A673 (cell line): ENCODE measurements around the gene ENOX2. TPM values are rescaled to one million over a fixed set of nuclear protein-coding genes. Genes with fewer than 3 reads are reported as not detected.

Experiments
- BruUV-seq: library from RNA; stranded (reverse); fragments of 400-500 nt; replicated peaks from 2 replicates; lab custom pipeline; 2021; lab: Mats Ljungman, UMichigan
- CTCF ChIA-PET: fragments of 300-600 bp; sonication (Branson Sonifier 250); formaldehyde crosslinking; loops from one replicate; lab custom pipeline; 2022; ENCODE audit warnings: antibody characterized with exemption; lab: Charles Lee
- POLR2A ChIA-PET: fragments of 300-600 bp; sonication (Branson Sonifier 250); formaldehyde crosslinking; loops from one replicate; lab custom pipeline; 2022; ENCODE audit warnings: antibody characterized with exemption; ENCODE audit not compliant: low non-redundant PET; lab: Charles Lee
- DNase-seq: peaks from one replicate; pipeline ENCODE4 v3.0.0-alpha.2; 2015; ENCODE audit warnings: low spot score
- H3K27ac ChIP-seq: fragments of 200-600 bp; sonication (generic); 2 replicates; pipeline ENCODE4 v1.5.1; 2016; ENCODE audit warnings: mixed run types, low read depth, mild to moderate bottlenecking, mixed read lengths, antibody characterized with exemption, low read length; ENCODE audit not compliant: poor library complexity, severe bottlenecking
- H3K27me3 ChIP-seq: fragments of 200-600 bp; sonication (generic); replicated peaks from 2 replicates; pipeline ENCODE4 v1.6.1; 2017; ENCODE audit warnings: mixed run types, low read depth, mild to moderate bottlenecking, mixed read lengths, antibody characterized with exemption, low read length; ENCODE audit not compliant: insufficient read depth, poor library complexity
- H3K36me3 ChIP-seq: fragments of 200-600 bp; sonication (generic); 2 replicates; pipeline ENCODE4 v1.6.1; 2016; ENCODE audit warnings: mixed run types, mild to moderate bottlenecking, mixed read lengths, antibody characterized with exemption, low read length; ENCODE audit not compliant: insufficient read depth, poor library complexity, severe bottlenecking
- H3K4me1 ChIP-seq: fragments of 200-600 bp; sonication (generic); 2 replicates; pipeline ENCODE4 v1.6.1; 2017; ENCODE audit warnings: mixed run types, mild to moderate bottlenecking, mixed read lengths, antibody characterized with exemption, low read length; ENCODE audit not compliant: insufficient read depth, poor library complexity, severe bottlenecking
- H3K4me3 ChIP-seq: fragments of 200-600 bp; sonication (generic); 2 replicates; pipeline ENCODE4 v1.5.1; 2016; ENCODE audit warnings: low read depth, mixed run types, mild to moderate bottlenecking, mixed read lengths, low read length; ENCODE audit not compliant: poor library complexity, severe bottlenecking
- H3K9me3 ChIP-seq: fragments of 200-600 bp; sonication (generic); 2 replicates; pipeline ENCODE4 v1.6.1; 2016; ENCODE audit warnings: mixed run types, low read depth, mild to moderate bottlenecking, mixed read lengths, antibody characterized with exemption, low read length; ENCODE audit not compliant: poor library complexity, severe bottlenecking
- CTCF ChIP-seq: fragments of 300-800, 200-600 bp; sonication (generic); conservative IDR thresholded peaks from 2 replicates; pipeline ENCODE4 v1.5.1; 2017; ENCODE audit warnings: low read depth, mild to moderate bottlenecking, antibody characterized with exemption, low read length, moderate library complexity, mixed read lengths
- EZH2 ChIP-seq: fragments of 200-600 bp; sonication (generic); IDR thresholded peaks from 2 replicates; pipeline ENCODE4 v1.6.1; 2017; ENCODE audit warnings: borderline replicate concordance, low read depth, mild to moderate bottlenecking, mixed read lengths, antibody characterized with exemption, low read length; ENCODE audit not compliant: poor library complexity, severe bottlenecking
- intact Hi-C: fragments of 100-400 bp; cut with micrococcal nuclease; formaldehyde crosslinking; loops from one replicate; pipeline ENCODE4 v1.10.0; 2022; ENCODE audit not compliant: unreplicated experiment
- total RNA-seq: library from RNA; stranded (reverse); gene quantifications from 2 replicates; pipeline ENCODE4 v1.2.3, GENCODE V29; 2021

Gene ENOX2
- total RNA-seq, 1 experiment from 2014 or later = 12.9 TPM

GRCh38 chrX:130592204-130592603 lies 310.8 kb downstream of the ENOX2 start:
- TF ChIP-seq EZH2 (no peak), CTCF (no peak)
- H3K27me3 ChIP-seq = no peaks in the 10 kb centered on the region
- H3K36me3 ChIP-seq = no peaks in the 10 kb centered on the region
- no peak overlapping the region for H3K4me3 ChIP-seq
- no peaks in the 10 kb centered on the region for H3K9me3 ChIP-seq
- H3K4me1 ChIP-seq = no peaks in the 10 kb centered on the region
- POLR2A ChIA-PET = no interaction called here
- intact Hi-C loops = no loop called here
- H3K27ac ChIP-seq = no peak overlapping the region
- CTCF ChIA-PET = no interaction called here
- DNase-seq = no peak
- no TSS peak for BruUV-seq

DNA sequence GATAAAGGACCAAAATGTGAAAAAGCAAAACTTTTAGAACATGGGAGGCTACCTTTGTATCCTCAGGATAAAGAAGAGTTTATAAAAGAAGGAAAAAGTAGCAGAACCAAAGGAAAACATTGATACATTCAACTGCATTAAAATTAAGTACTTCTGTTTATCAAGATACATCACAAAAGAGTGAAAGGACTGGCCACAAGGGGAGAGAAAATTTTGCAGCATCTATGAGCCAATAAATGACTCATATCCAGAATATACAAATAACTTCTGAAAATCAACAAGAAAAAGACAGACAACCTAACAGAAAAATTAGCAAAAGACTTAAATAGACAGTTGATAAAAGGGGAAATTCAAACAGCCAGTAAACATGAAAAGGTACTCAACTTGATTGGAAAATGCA lies 324.1 kb downstream of the ENOX2 start:
- Histone ChIP-seq H3K4me3 (no peak overlapping the region), H3K27me3 (no peaks in the 10 kb centered on the region), H3K4me1 (no peaks in the 10 kb centered on the region), H3K9me3 (no peaks in the 10 kb centered on the region), H3K36me3 (no peaks in the 10 kb centered on the region), H3K27ac (no peak overlapping the region)
- no peak for TF ChIP-seq CTCF
- TF ChIP-seq EZH2 = no peak
- ChIA-PET POLR2A (no interaction called here), CTCF (no interaction called here)
- intact Hi-C loops = loop anchor here (5.0 kb wide), 1 partner anchor 338 kb away; no protein-coding TSS in a partner anchor
- no TSS peak for BruUV-seq
- DNase-seq = no peak

DNA sequence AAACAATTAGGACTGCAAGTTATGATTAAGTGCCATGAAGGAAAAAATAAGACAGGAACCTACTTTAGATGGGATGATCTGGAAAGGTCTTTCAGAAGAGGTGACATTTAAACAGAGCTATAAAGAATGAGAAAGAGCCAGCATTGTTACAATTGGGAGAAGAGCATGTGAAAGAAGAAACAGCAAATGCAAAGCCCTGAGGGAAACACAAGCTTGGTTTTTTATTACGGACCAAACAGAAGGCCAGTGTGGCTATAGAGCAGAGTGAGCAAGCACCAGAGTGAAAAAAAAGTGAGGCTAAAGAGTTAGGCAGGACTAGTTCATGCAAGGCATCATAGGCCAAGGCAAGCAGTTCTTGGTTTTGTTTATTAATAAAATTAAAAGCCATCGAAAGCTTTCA lies 325.6 kb downstream of the ENOX2 start:
- TF ChIP-seq EZH2 = no peak
- POLR2A ChIA-PET = no interaction called here
- CTCF ChIA-PET = no interaction called here

More for the DNA sequence above, 325.6 kb downstream of the ENOX2 start:
- Histone ChIP-seq H3K27ac (no peak overlapping the region), H3K9me3 (no peaks in the 10 kb centered on the region), H3K36me3 (no peaks in the 10 kb centered on the region), H3K4me3 (no peak overlapping the region), H3K4me1 (no peaks in the 10 kb centered on the region), H3K27me3 (no peaks in the 10 kb centered on the region)
- no peak for DNase-seq
- BruUV-seq = no TSS peak
- intact Hi-C loops = loop anchor here (5.0 kb wide), 1 partner anchor 340 kb away; no protein-coding TSS in a partner anchor
